GM12892 (cell line): ENCODE results near the gene DENND10.
A peak's percentile ranks its signal among the peaks of the same experiment; 100 is the strongest.

Experiments
- POLR2A ChIP-seq: IDR thresholded peaks from 2 replicates; pipeline ENCODE4 v1.6.1; 2011; ENCODE audit warnings: low read depth, low read length, control low read depth
- POLR2AphosphoS5 ChIP-seq: IDR thresholded peaks from 2 replicates; pipeline ENCODE4 v1.6.1; 2011; ENCODE audit warnings: low read depth, low read length, control low read depth
- TAF1 ChIP-seq: IDR thresholded peaks from 2 replicates; pipeline ENCODE4 v1.6.1; 2011; ENCODE audit warnings: low read depth, mild to moderate bottlenecking, control low read depth, low read length, borderline replicate concordance

DNA sequence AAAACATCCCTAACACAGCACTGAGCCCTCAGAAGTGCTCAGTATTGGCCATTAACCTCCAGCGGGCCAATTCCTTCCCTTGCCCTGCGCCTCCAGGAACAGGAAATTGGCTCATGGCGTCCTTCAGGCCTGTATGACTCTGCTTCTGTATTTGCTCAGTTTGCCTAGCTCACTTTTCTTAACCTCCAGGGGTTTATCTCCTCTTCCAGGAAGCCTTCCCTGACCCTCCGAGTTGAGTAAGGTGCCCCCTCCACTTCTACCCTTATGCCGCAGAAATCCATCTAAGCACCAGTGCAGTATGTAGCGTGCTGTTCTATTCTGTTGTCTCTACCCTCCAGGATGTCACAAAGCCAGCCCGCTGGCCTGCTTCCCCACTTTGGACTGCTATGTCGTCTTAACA, 62.7 kb downstream of the DENND10 start:
- TF ChIP-seq POLR2AphosphoS5: peak; percentile 19; the same call in 1 of the 2 replicates
- TF ChIP-seq TAF1: no peak
- no peak for TF ChIP-seq POLR2A
